Measurements from ENCODE around the gene APOL2. TPM values are rescaled to one million over a fixed set of nuclear protein-coding genes. Genes with fewer than 3 reads are reported as not detected.

APOL2 gene
- total and polyA plus RNA-seq, 3 donors from 2014 or later, result 16.6 to 34.5 (median 19.5) TPM

- TF ChIP-seq POLR2A (IDR thresholded peaks at IDR 0.05), result no peak
- TF ChIP-seq, protein P1, sequence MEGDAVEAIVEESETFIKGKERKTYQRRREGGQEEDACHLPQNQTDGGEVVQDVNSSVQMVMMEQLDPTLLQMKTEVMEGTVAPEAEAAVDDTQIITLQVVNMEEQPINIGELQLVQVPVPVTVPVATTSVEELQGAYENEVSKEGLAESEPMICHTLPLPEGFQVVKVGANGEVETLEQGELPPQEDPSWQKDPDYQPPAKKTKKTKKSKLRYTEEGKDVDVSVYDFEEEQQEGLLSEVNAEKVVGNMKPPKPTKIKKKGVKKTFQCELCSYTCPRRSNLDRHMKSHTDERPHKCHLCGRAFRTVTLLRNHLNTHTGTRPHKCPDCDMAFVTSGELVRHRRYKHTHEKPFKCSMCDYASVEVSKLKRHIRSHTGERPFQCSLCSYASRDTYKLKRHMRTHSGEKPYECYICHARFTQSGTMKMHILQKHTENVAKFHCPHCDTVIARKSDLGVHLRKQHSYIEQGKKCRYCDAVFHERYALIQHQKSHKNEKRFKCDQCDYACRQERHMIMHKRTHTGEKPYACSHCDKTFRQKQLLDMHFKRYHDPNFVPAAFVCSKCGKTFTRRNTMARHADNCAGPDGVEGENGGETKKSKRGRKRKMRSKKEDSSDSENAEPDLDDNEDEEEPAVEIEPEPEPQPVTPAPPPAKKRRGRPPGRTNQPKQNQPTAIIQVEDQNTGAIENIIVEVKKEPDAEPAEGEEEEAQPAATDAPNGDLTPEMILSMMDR (IDR thresholded peaks at IDR 0.05), result no peak
- intact Hi-C loops (cut with DNase I; ENCODE audit: low total_unique reads), result no loop called here
- no peak overlapping the region for H3K4me3 ChIP-seq
- peaks cover 11% of the 10 kb centered on the region for H3K4me1 ChIP-seq
- WGBS, 2 donors, result 87 to 92% methylated on average over 2 of the region's 2 CpGs
- DNase-seq, result no peak
- no peaks in the 10 kb centered on the region for H3K9me3 ChIP-seq
- no peaks in the 10 kb centered on the region for H3K27me3 ChIP-seq
- no peak overlapping the region for H3K27ac ChIP-seq
- H3K36me3 ChIP-seq (ENCODE audit: low read depth, missing control alignments), result no peaks in the 10 kb centered on the region
Measured at GRCh38 chr22:36249160-36249559, 9.8 kb upstream of the APOL2 start.

GRCh38 chr22:36247955-36248354 is 8.6 kb upstream of the APOL2 start:
- TF ChIP-seq, protein P1 (IDR thresholded peaks at IDR 0.05), result no peak
- TF ChIP-seq POLR2A (IDR thresholded peaks at IDR 0.05), result no peak

GRCh38 chr22:36246718-36247117 is 7.4 kb upstream of the APOL2 start:
- TF ChIP-seq, protein P1 (IDR thresholded peaks at IDR 0.05), result no peak
- no peak for DNase-seq
- no peaks in the 10 kb centered on the region for H3K27me3 ChIP-seq
- intact Hi-C loops (cut with DNase I; ENCODE audit: low total_unique reads), result no loop called here
- H3K27ac ChIP-seq, result no peak overlapping the region
- WGBS, 2 donors, result 86% methylated on average over 3 of the region's 3 CpGs
- no peaks in the 10 kb centered on the region for H3K36me3 ChIP-seq (ENCODE audit: low read depth, missing control alignments)
- H3K9me3 ChIP-seq, result no peaks in the 10 kb centered on the region
- H3K4me1 ChIP-seq, result peaks cover 8% of the 10 kb centered on the region
- no peak overlapping the region for H3K4me3 ChIP-seq

More at GRCh38 chr22:36247955-36248354, 8.6 kb upstream of the APOL2 start:
- DNase-seq, result no peak
- Histone ChIP-seq H3K4me3 (no peak overlapping the region), H3K9me3 (no peaks in the 10 kb centered on the region), H3K36me3 (ENCODE audit: low read depth, missing control alignments) (no peaks in the 10 kb centered on the region), H3K27me3 (no peaks in the 10 kb centered on the region), H3K27ac (no peak overlapping the region), H3K4me1 (peaks cover 12% of the 10 kb centered on the region)
- intact Hi-C loops (cut with DNase I; ENCODE audit: low total_unique reads), result no loop called here
- WGBS, 2 donors, result 64 to 67% methylated on average over 5 of the region's 5 CpGs

- H3K27ac ChIP-seq, result no peak overlapping the region
Measured at GRCh38 chr22:36245805-36246356, 6.6 kb upstream of the APOL2 start.

More at GRCh38 chr22:36245805-36246356, 6.6 kb upstream of the APOL2 start:
- peaks cover 8% of the 10 kb centered on the region for H3K4me1 ChIP-seq
- no peak for DNase-seq
- no peaks in the 10 kb centered on the region for H3K9me3 ChIP-seq
- WGBS, 2 donors, result 70 to 80% methylated on average over 4 of the region's 4 CpGs
- intact Hi-C loops (cut with DNase I; ENCODE audit: low total_unique reads), result no loop called here
- H3K4me3 ChIP-seq, result no peak overlapping the region
- H3K27me3 ChIP-seq, result no peaks in the 10 kb centered on the region
- TF ChIP-seq POLR2A (IDR thresholded peaks at IDR 0.05), result no peak
- TF ChIP-seq, protein P1 (IDR thresholded peaks at IDR 0.05), result no peak
- no peaks in the 10 kb centered on the region for H3K36me3 ChIP-seq (ENCODE audit: low read depth, missing control alignments)
